Lower lobe of right lung (tissue), 2 donors: Measurements from ENCODE around the gene TSN. TPM values are rescaled to one million over a fixed set of nuclear protein-coding genes. Genes with fewer than 3 reads are reported as not detected.

Experiments
- ATAC-seq, 2 donors: fragments of 200-7000 bp; cut with Tn5 transposase; one replicate each; pipeline ENCODE4 v1.9.1; 2020 to 2022; ENCODE audit warnings: mild to moderate bottlenecking in 2 of 2, moderate library complexity in 2 of 2
- DNase-seq: peaks from one replicate; pipeline ENCODE4 v3.0.0-alpha.2; 2020
- H3K27ac ChIP-seq: fragments of 200-600 bp; one replicate; pipeline ENCODE4 v1.8.0; 2022
- H3K27me3 ChIP-seq: fragments of 200-600 bp; one replicate; pipeline ENCODE4 v1.8.0; 2022; ENCODE audit warnings: low read depth
- H3K36me3 ChIP-seq: fragments of 200-600 bp; one replicate; pipeline ENCODE4 v1.8.0; 2022; ENCODE audit warnings: mild to moderate bottlenecking
- H3K4me1 ChIP-seq: fragments of 200-600 bp; one replicate; pipeline ENCODE4 v1.8.0; 2022
- H3K4me3 ChIP-seq: fragments of 200-600 bp; one replicate; pipeline ENCODE4 v1.8.0; 2022; ENCODE audit warnings: mild to moderate bottlenecking
- H3K9me3 ChIP-seq: fragments of 200-600 bp; one replicate; pipeline ENCODE4 v1.8.0; 2022
- CTCF ChIP-seq: fragments of 200-600 bp; IDR thresholded peaks from one replicate; pipeline ENCODE4 v1.8.0; 2022; ENCODE audit warnings: antibody characterized with exemption, mild to moderate bottlenecking
- intact Hi-C: fragments of 100-400 bp; cut with DNase I; formaldehyde crosslinking; loops from one replicate; pipeline ENCODE4 v1.11.0; 2022
- total RNA-seq: library from RNA; stranded (reverse); fragmentation: NEBNext Ultra II Directional; extraction: Animal tissue kit (Norgen Biotek cat#: 25700); gene quantifications from one replicate; pipeline ENCODE4 v1.2.1, GENCODE V29; 2021
- donor health status: DM: no; HTN: yes; CAD: no; lungs with severe emphysema.

Gene TSN
- total RNA-seq, 1 donor from 2014 or later: 36.2 TPM

GRCh38 chr2:121771976-121772742, 16.7 kb downstream of the TSN start:
- peaks cover 23% of the 10 kb centered on the region for H3K36me3 ChIP-seq
- no peaks in the 10 kb centered on the region for H3K4me1 ChIP-seq
- DNase-seq: no peak
- H3K9me3 ChIP-seq: no peaks in the 10 kb centered on the region
- ATAC-seq: peak in 1 of 2 donors; percentile 38
- intact Hi-C loops: no loop called here
- H3K27ac ChIP-seq: no peak overlapping the region
- H3K4me3 ChIP-seq: no peak overlapping the region
- H3K27me3 ChIP-seq: no peaks in the 10 kb centered on the region
- no peak for TF ChIP-seq CTCF

GRCh38 chr2:121774235-121774634, 18.8 kb downstream of the TSN start:
- ATAC-seq (no peak), DNase-seq (no peak)
- Histone ChIP-seq H3K27me3 (no peaks in the 10 kb centered on the region), H3K36me3 (peaks cover 4% of the 10 kb centered on the region), H3K27ac (no peak overlapping the region), H3K4me1 (no peaks in the 10 kb centered on the region), H3K9me3 (no peaks in the 10 kb centered on the region), H3K4me3 (no peak overlapping the region)
- no peak for TF ChIP-seq CTCF
- intact Hi-C loops: no loop called here

GRCh38 chr2:121776361-121776760, 20.9 kb downstream of the TSN start:
- Histone ChIP-seq H3K4me3 (no peak overlapping the region), H3K27ac (no peak overlapping the region), H3K27me3 (no peaks in the 10 kb centered on the region), H3K4me1 (no peaks in the 10 kb centered on the region), H3K9me3 (no peaks in the 10 kb centered on the region), H3K36me3 (no peaks in the 10 kb centered on the region)
- TF ChIP-seq CTCF: no peak
- intact Hi-C loops: no loop called here
- ATAC-seq (no peak), DNase-seq (no peak)

GRCh38 chr2:121776885-121777698, 21.6 kb downstream of the TSN start:
- no peak for DNase-seq
- Histone ChIP-seq H3K9me3 (no peaks in the 10 kb centered on the region), H3K4me1 (no peaks in the 10 kb centered on the region), H3K27me3 (no peaks in the 10 kb centered on the region), H3K36me3 (no peaks in the 10 kb centered on the region), H3K4me3 (no peak overlapping the region), H3K27ac (no peak overlapping the region)
- no peak for TF ChIP-seq CTCF
- intact Hi-C loops: no loop called here
- peak in 1 of 2 donors; percentile 18 for ATAC-seq

GRCh38 chr2:121777699-121778058, 22.2 kb downstream of the TSN start:
- Histone ChIP-seq H3K27ac (no peak overlapping the region), H3K4me1 (no peaks in the 10 kb centered on the region), H3K9me3 (no peaks in the 10 kb centered on the region), H3K36me3 (no peaks in the 10 kb centered on the region), H3K27me3 (no peaks in the 10 kb centered on the region), H3K4me3 (no peak overlapping the region)
- no peak for TF ChIP-seq CTCF
- ATAC-seq (no peak), DNase-seq (no peak)
- intact Hi-C loops: no loop called here
